ENCODE measurements around the gene DIAPH2.

DNA sequence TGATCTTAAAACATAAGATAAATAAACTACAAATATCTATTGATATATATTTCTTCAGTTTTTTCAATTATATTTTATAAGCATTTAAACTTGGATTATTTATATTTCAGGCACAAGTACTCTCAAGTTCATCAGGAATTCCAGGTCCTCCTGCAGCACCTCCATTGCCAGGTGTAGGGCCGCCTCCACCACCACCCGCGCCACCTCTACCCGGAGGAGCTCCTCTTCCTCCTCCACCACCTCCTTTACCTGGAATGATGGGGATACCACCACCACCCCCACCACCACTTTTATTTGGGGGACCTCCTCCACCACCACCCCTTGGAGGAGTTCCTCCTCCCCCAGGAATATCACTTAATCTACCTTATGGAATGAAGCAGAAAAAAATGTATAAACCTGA is 273.1 kb downstream of the DIAPH2 start:
- TF ChIP-seq TAF1 (IDR thresholded peaks at IDR 0.05; ENCODE audit: low read depth, low read length), result no peak
- TF ChIP-seq POLR2AphosphoS5 (IDR thresholded peaks at IDR 0.05; ENCODE audit: low read depth, low read length), result no peak
- no peak for TF ChIP-seq POLR2A (IDR thresholded peaks at IDR 0.05; ENCODE audit: low read depth, low read length)
- TF ChIP-seq PAX5 (IDR thresholded peaks at IDR 0.05; ENCODE audit: insufficient read depth, low read length, severe bottlenecking), result no peak

All from GM12891 (cell line).